Adrenal gland (tissue), 12 donors: ENCODE measurements around the gene CCDC146. TPM values are rescaled to one million over a fixed set of nuclear protein-coding genes. Genes with fewer than 3 reads are reported as not detected.

Experiments used
- DNase-seq, 7 donors: peaks; one replicate each; pipeline ENCODE4 v3.0.0-alpha.2; 2019 to 2020
- H3K27ac ChIP-seq, 5 donors: fragments of 200-600 bp; sonication (generic) in 4 of 5; 1 replicate in 3 of 5; 2 replicates in 2 of 5; pipeline versions ENCODE4 v1.5.1 to v1.8.0; 2016 to 2020; ENCODE audit warnings: mild to moderate bottlenecking in 1 of 5
- H3K27me3 ChIP-seq: fragments of 200-600 bp; 2 replicates; pipeline ENCODE4 v1.8.0; 2021
- H3K36me3 ChIP-seq, 2 donors: fragments of 200-600 bp; replicated peaks in 1 of 2; 1 replicate in 1 of 2; 2 replicates in 1 of 2; pipeline versions ENCODE4 v1.5.1 to v1.8.0; 2018 to 2022
- H3K4me1 ChIP-seq, 2 donors: fragments of 200-600 bp; replicated peaks in 1 of 2; 1 replicate in 1 of 2; 2 replicates in 1 of 2; pipeline versions ENCODE4 v1.5.1 to v1.8.0; 2018 to 2021
- H3K4me3 ChIP-seq, 4 donors: fragments of 200-600 bp; sonication (generic) in 3 of 4; one replicate each; pipeline ENCODE4 v1.5.1; 2016 to 2018
- H3K9me3 ChIP-seq, 3 donors: fragments of 200-600 bp; sonication (generic) in 1 of 3; replicated peaks in 1 of 3; 1 replicate in 2 of 3; 2 replicates in 1 of 3; pipeline versions ENCODE4 v1.5.1 to v1.8.0; 2016 to 2021
- POLR2A ChIP-seq, 2 donors: fragments of 450-650 bp; IDR thresholded peaks; one replicate each; pipeline ENCODE4 v1.6.1; 2017; ENCODE audit warnings: antibody characterized with exemption in 2 of 2, mild to moderate bottlenecking in 2 of 2, moderate library complexity in 1 of 2
- WGBS, 4 donors: extraction: QIAGEN DNeasy Blood & Tissue Kit in 2 of 4; methylation state at CpG; one replicate each; pipeline versions ENCODE4 v1.1.5 to v1.1.7; 2013 to 2017; 5-methylcytosine and 5-hydroxymethylcytosine counted together
- intact Hi-C, 2 donors: fragments of 100-400 bp; cut with DNase I; formaldehyde crosslinking; loops; one replicate each; pipeline versions ENCODE4 v1.14.1 to v1.15.0; 2022 to 2023
- polyA plus RNA-seq, 3 donors: library from polyadenylated mRNA; stranded (reverse); fragments of 200-250 nt in 2 of 3; fragments of 350-450 nt in 1 of 3; fragmentation: Illumina TruSeq in 1 of 3; extraction: RNeasy Lipid Tissue Mini Kit (QIAGEN cat#74804) in 1 of 3; gene quantifications; one replicate each; pipeline ENCODE4 v1.2.3, GENCODE V29; 2013 to 2014
- total RNA-seq, 9 donors: library from RNA; depleted of rRNA in 4 of 9; stranded (reverse); fragments of >200 nt in 4 of 9; fragments of 120-200 nt in 1 of 9; fragmentation: NEBNext Ultra II Directional in 1 of 9; extraction: Animal tissue kit (Norgen Biotek cat#: 25700) in 1 of 9; gene quantifications; one replicate each; pipeline versions ENCODE4 v1.1.0 to v1.2.4, GENCODE V29; 2013 to 2023
- TF ChIP-seq, protein P1 (sequence below), 6 experiments: fragments of 450-650 bp in 4 of 6; fragments of 200-600 bp in 2 of 6; sonication (generic) in 1 of 6; IDR thresholded peaks; 1 replicate in 5 of 6; 2 replicates in 1 of 6; pipeline versions ENCODE4 v1.5.1 to v1.8.0; 2016 to 2021; ENCODE audit warnings: antibody characterized with exemption in 6 of 6, mild to moderate bottlenecking in 2 of 6, moderate library complexity in 1 of 6
- donor health status: healthy with polysubstance abuse.
- donor health status: Bipolar disorder and iron deficiency.
- donor health status: DM: yes; HTN: yes; CAD: no.
- donor health status: DM: no; HTN: no; CAD: no.
- donor health status: DM: no; HTN: no; CAD: no.
- donor health status: DM: yes; HTN: yes; CAD: no.

Gene CCDC146
- total and polyA plus RNA-seq, 12 donors: 0.79 to 8.7 (median 5.1) TPM

DNA sequence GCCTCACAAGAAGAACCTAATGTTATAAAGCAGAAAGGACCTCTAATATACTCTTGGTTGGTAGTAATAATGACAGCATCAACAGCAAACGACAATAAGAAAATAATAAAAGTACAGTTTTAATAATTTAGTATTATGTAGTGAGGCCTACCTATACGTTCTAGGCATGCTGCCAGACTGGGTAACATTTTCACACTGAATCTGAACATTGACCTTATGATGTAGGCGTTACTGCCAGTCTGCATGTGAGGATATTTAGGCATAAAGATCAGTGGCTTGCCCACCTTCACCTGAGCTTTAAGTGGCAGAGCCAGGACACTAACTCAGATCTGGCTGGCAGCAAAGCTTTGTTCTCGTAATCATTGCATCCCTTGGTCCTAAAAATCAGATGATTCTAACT lies 74.7 kb downstream of the CCDC146 start:
- WGBS, 4 donors: 74 to 84% (median 78%) methylated on average over 4 of the region's 4 CpGs
- Histone ChIP-seq H3K9me3 (no peaks in the 10 kb centered on the region), H3K36me3 (no peaks in the 10 kb centered on the region), H3K4me1 (peaks cover 0 to 4% of the 10 kb centered on the region in 2 donors), H3K27me3 (no peaks in the 10 kb centered on the region), H3K4me3 (peak overlapping the region in 1 of 4 donors; percentile 11), H3K27ac (no peak overlapping the region)
- intact Hi-C loops: no loop called here
- no peak for TF ChIP-seq POLR2A (IDR thresholded peaks at IDR 0.05)
- TF ChIP-seq, protein P1, sequence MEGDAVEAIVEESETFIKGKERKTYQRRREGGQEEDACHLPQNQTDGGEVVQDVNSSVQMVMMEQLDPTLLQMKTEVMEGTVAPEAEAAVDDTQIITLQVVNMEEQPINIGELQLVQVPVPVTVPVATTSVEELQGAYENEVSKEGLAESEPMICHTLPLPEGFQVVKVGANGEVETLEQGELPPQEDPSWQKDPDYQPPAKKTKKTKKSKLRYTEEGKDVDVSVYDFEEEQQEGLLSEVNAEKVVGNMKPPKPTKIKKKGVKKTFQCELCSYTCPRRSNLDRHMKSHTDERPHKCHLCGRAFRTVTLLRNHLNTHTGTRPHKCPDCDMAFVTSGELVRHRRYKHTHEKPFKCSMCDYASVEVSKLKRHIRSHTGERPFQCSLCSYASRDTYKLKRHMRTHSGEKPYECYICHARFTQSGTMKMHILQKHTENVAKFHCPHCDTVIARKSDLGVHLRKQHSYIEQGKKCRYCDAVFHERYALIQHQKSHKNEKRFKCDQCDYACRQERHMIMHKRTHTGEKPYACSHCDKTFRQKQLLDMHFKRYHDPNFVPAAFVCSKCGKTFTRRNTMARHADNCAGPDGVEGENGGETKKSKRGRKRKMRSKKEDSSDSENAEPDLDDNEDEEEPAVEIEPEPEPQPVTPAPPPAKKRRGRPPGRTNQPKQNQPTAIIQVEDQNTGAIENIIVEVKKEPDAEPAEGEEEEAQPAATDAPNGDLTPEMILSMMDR (IDR thresholded peaks at IDR 0.05): no peak
- DNase-seq: no peak

DNA sequence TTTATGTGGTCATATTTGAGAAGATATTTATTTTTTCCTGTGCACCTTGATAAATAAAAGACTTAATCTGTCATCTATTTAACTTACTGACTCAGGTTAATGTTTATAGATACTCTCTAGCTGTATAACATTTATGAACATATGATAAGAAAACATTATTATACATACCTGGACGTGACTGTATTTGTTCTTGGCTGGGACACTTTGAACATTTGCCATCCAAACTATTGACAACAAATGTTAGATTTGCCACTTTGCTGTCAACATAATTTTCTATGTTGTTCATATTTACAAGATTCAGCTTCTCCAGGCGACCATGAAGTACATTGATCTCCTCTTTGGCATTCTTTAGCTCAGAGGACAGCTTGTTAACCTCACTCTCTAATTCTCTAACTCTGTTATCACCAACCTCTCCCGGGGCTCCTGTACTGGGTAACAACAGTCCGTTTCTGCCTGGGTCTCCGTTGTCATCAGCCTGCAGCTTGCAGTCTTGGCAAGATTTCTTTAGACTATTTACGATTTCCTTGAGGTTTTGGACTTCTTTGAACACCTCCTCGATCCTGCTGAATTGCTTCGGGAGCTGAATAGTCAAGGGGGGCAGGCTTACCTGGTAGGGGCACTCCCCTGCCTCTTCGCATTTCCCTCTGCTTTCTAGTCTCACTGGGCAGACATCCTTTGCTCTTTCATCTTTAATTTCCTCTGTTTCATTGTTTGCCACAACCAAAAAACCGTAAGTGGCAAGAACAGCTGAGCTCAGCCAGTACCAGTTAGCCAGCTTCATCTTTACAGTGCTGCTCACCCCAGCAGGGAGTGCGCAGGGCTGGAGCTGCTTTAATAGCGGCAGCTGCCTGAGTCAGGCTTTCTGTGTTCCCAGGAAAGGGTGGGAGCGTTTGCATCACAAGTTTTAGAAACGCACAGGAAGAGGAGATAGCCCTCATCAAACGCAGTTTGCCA lies 76.9 kb downstream of the CCDC146 start, which contains the start of gene FGL2:
FGL2 (minus strand) TSS at position 807 of the 954 bp plus-strand sequence; CDS start at position 781, 26 bp downstream.
- Histone ChIP-seq H3K27me3 (no peaks in the 10 kb centered on the region), H3K4me3 (peak within 1 kb of the TSS in 2 of 4 donors; percentile 17 to 49), H3K27ac (peak within 1 kb of the TSS in 3 of 5 donors; percentile 26 to 45 (median 43)), H3K9me3 (no peaks in the 10 kb centered on the region), H3K4me1 (peaks cover 0 to 4% of the 10 kb centered on the region in 2 donors), H3K36me3 (no peaks in the 10 kb centered on the region)
- 28 to 38% (median 31%) methylated on average over 15 of the region's 15 CpGs for WGBS, 4 donors
- intact Hi-C loops: no loop called here
- TF ChIP-seq POLR2A (IDR thresholded peaks at IDR 0.05): peak; percentile 25 to 46
- TF ChIP-seq, protein P1 (IDR thresholded peaks at IDR 0.05): no peak
- DNase-seq: peak; percentile 46 to 73 (median 55)

DNA sequence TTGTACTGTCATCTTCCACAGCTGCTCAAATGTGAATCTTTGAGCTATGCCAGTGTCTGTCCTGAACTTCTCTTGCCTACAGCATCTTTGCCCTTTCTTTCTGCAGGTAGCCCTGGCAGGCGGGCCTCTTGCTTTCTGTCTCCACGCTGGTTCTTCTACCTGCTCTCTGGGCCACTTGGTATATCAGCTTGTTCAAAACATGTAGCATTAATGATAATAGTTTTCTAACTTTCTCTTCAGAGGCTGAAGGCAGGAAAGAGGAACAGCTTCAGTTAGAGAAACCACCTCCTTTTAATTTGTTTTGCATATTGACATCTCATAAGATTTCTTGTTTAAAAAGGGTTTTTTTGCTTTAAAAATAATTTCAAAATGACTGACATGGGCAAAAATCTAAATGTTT lies 78.1 kb downstream of the CCDC146 start:
- intact Hi-C loops: no loop called here
- DNase-seq: no peak
- Histone ChIP-seq H3K27me3 (no peaks in the 10 kb centered on the region), H3K36me3 (no peaks in the 10 kb centered on the region), H3K9me3 (no peaks in the 10 kb centered on the region), H3K4me3 (no peak overlapping the region), H3K4me1 (peaks cover 0 to 4% of the 10 kb centered on the region in 2 donors), H3K27ac (no peak overlapping the region)
- WGBS, 4 donors: 85 to 91% (median 88%) methylated on average over 2 of the region's 2 CpGs
- no peak for TF ChIP-seq POLR2A (IDR thresholded peaks at IDR 0.05)
- TF ChIP-seq, protein P1 (IDR thresholded peaks at IDR 0.05): no peak

DNA sequence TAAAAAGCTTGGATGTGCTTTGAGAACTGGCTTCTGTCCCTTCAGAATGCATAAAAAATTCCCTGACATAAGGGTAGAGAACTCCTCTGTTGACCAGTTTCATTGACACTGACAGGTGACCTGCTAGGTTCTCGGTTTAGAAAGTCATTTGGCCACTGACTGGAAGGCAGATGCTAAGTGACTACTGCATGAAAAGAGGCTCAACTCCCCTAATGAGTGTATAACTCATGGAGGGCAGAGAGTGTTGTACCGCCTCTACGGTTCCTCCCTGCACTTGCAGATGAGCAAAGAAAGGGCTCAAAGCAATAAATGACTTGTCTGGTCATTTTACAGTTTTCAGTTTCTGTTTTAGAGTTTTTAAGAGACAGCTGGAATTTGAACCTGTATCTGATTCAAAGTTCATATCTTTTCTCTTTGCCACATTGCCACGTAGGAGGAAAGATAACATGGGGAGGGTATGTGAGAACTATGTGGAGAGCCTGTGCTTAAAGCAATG lies 80.1 kb downstream of the CCDC146 start:
- H3K4me3 ChIP-seq: no peak overlapping the region
- DNase-seq: no peak
- H3K27me3 ChIP-seq: no peaks in the 10 kb centered on the region
- intact Hi-C loops: no loop called here
- no peaks in the 10 kb centered on the region for H3K36me3 ChIP-seq
- no peak for TF ChIP-seq POLR2A (IDR thresholded peaks at IDR 0.05)
- TF ChIP-seq, protein P1 (IDR thresholded peaks at IDR 0.05): no peak
- no peak overlapping the region for H3K27ac ChIP-seq
- H3K4me1 ChIP-seq: peaks cover 0 to 4% of the 10 kb centered on the region in 2 donors
- no peaks in the 10 kb centered on the region for H3K9me3 ChIP-seq
- WGBS, 4 donors: 85 to 91% (median 88%) methylated on average over 4 of the region's 4 CpGs
